Right cardiac atrium (tissue), 5 donors: ENCODE results near the gene RHBG. TPM values are rescaled to one million over a fixed set of nuclear protein-coding genes. Genes with fewer than 3 reads are reported as not detected.

ENCODE experiments used
- ATAC-seq, 2 donors: fragments of 200-7000 bp; cut with Tn5 transposase; one replicate each; pipeline versions ENCODE4 v1.8.0 to v1.9.1; 2020; ENCODE audit warnings: moderate library complexity in 2 of 2, mild to moderate bottlenecking in 1 of 2
- DNase-seq, 3 donors: peaks; one replicate each; pipeline ENCODE4 v3.0.0-alpha.2; 2020
- H3K27ac ChIP-seq: one replicate; pipeline ENCODE4 v1.5.1; 2013; ENCODE audit warnings: mild to moderate bottlenecking, low read length, control low read depth, moderate library complexity
- H3K27me3 ChIP-seq: one replicate; pipeline ENCODE4 v1.6.1; 2013; ENCODE audit not compliant: control insufficient read depth, insufficient read depth
- H3K4me1 ChIP-seq: one replicate; pipeline ENCODE4 v1.6.1; 2013; ENCODE audit warnings: low read length; ENCODE audit not compliant: control insufficient read depth, insufficient read depth
- H3K4me3 ChIP-seq: one replicate; pipeline ENCODE4 v1.5.1; 2013; ENCODE audit warnings: low read length, control low read depth
- H3K9me3 ChIP-seq: one replicate; pipeline ENCODE4 v1.6.1; 2013; ENCODE audit warnings: low read length; ENCODE audit not compliant: control insufficient read depth
- WGBS: extraction: QIAGEN DNeasy Blood & Tissue Kit; methylation state at CpG from one replicate; pipeline ENCODE4 v1.1.7; 2013; 5-methylcytosine and 5-hydroxymethylcytosine counted together
- intact Hi-C, 4 donors: fragments of 100-400 bp; cut with DNase I; formaldehyde crosslinking; loops; one replicate each; pipeline versions ENCODE4 v1.11.0 to v1.14.0; 2022 to 2023
- polyA plus RNA-seq: library from polyadenylated mRNA; stranded (reverse); fragments of 200-250 nt; gene quantifications from one replicate; pipeline ENCODE4 v1.2.3, GENCODE V29; 2013
- total RNA-seq, 4 donors: library from RNA; stranded (reverse); fragmentation: NEBNext Ultra II Directional; extraction: Animal tissue kit (Norgen Biotek cat#: 25700); gene quantifications; one replicate each; pipeline ENCODE4 v1.2.1, GENCODE V29; 2021
- donor health status: healthy with polysubstance abuse.
- donor health status: DM: no; HTN: yes; CAD: no.
- donor health status: DM: no; HTN: no; CAD: no.
- donor health status: DM: no; HTN: yes; CAD: no; lungs with severe emphysema.
- donor health status: DM: yes; HTN: yes; CAD: no.

Gene RHBG
- total and polyA plus RNA-seq, 5 donors: 0.20 TPM; not detected in 4

DNA sequence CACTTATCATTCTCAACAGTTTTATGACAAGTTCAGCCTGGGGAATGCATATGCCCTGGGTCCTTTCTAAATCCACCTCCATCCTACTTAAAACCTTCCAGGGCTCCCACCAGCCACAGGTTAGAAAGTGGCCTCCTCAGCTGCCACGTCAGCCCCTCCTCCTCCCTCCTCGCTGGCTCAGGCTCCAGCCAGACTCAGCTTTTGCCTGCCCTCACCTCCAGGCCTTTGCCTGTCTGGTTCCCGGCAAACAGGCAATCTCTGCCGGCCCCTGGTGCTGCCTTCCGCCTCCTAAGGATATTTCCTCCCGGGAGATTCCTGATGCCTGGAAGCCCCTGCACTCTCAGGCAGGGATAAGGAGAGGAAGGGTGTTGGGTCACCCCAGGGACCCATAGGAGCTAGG lies 9.5 kb downstream of the RHBG start:
- intact Hi-C loops: no loop called here
- peaks cover 2% of the 10 kb centered on the region for H3K4me1 ChIP-seq
- H3K27me3 ChIP-seq: no peaks in the 10 kb centered on the region
- DNase-seq (peak in 1 of 3 donors; percentile 27), ATAC-seq (no peak)
- no peaks in the 10 kb centered on the region for H3K9me3 ChIP-seq
- no peak overlapping the region for H3K27ac ChIP-seq
- 48% methylated on average over 6 of the region's 6 CpGs for WGBS
- no peak overlapping the region for H3K4me3 ChIP-seq

DNA sequence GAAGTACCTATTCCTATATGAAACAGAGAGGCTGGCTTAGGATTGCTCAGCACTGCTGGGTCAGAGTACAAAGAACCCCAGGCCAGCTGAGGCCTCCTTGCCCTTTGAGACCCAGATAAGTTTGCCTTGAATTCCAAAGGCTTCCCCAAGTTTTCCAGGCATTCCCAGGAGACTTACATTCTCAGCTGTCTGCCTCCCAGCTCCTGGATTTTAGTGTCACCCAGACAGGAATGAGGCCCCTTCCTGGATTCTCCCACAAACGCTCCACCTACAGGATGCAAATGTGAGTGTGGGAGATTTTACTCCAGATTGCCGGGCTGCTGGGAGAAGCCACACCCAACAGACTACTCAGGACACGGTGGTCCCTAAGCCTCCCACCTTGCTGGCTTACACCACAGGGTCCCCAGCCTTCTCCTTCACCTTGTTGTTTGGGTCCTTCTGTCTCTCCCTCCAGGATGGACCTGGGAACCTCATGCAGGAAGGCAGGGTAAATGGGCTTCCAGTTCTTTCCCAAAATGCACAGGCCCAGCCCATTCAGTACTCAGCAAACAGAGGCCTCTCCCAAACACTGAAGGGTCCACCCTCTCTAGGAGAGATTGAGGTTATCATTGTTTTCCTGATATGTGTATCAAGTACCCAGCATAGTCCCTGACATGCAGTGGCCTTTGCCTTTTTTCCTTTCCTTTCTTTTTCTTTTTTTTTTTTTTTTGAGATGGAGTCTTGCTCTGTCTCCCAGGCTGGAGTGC lies 10.6 kb downstream of the RHBG start:
- H3K9me3 ChIP-seq: no peaks in the 10 kb centered on the region
- intact Hi-C loops: loop anchor here in 2 of 4 donors (10.0 kb wide), 3 partner anchors 225 to 275 kb away; partner anchors contain the start of genes GPATCH4 (in 1 of the 2) and HAPLN2 (in 1 of the 2)
- no peak overlapping the region for H3K27ac ChIP-seq
- 49% methylated on average over 3 of the region's 3 CpGs for WGBS
- no peak overlapping the region for H3K4me3 ChIP-seq
- DNase-seq (peak in 1 of 3 donors; percentile 1), ATAC-seq (no peak)
- H3K27me3 ChIP-seq: no peaks in the 10 kb centered on the region
- H3K4me1 ChIP-seq: no peaks in the 10 kb centered on the region

DNA sequence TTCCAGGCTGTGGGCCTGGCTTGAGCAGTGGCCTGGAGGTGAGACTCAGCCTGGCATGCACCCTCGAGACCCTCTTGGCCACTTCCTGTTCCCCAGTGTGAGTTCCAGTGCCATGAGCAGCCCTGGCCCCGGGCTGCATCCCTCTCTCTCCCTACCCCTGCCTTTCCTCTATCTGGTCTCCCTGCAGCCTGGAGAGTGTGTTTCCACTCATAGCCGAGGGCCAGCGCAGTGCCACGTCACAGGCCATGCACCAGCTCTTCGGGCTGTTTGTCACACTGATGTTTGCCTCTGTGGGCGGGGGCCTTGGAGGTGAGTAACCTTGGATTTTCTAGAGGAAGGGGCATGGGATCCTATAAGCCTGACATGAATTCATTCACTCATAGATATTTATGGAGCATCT lies 13.6 kb downstream of the RHBG start:
- H3K4me3 ChIP-seq: no peak overlapping the region
- H3K27ac ChIP-seq: no peak overlapping the region
- ATAC-seq: no peak
- intact Hi-C loops: loop anchor here in 2 of 4 donors (10.0 kb wide), 3 partner anchors 222 to 272 kb away; partner anchors contain the start of genes GPATCH4 (in 1 of the 2) and HAPLN2 (in 1 of the 2)
- no peaks in the 10 kb centered on the region for H3K4me1 ChIP-seq
- DNase-seq: no peak
- no peaks in the 10 kb centered on the region for H3K27me3 ChIP-seq
- 59% methylated on average over 7 of the region's 7 CpGs for WGBS
- no peaks in the 10 kb centered on the region for H3K9me3 ChIP-seq

DNA sequence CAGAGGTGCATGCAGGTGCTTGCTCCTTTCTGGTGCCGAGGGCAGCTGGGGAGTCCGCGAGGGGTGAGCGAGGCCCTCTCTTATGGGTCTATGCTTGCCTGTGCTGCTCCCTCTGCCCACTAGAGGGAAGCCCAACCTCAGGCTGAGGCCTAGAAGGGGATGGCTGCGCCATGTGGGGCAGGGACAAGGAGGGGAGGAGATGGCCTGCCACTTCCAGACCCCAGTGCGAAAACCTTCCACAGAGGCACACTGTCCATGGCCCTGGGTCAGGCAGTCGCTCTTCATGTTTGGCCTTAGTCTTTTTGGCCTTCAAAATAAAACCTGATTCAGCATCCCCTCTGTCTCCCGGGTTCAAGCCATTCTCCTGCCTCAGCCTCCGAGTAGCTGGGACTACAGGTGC lies 14.0 kb downstream of the RHBG start:
- Histone ChIP-seq H3K4me1 (no peaks in the 10 kb centered on the region), H3K27me3 (no peaks in the 10 kb centered on the region), H3K9me3 (no peaks in the 10 kb centered on the region), H3K4me3 (no peak overlapping the region), H3K27ac (no peak overlapping the region)
- intact Hi-C loops: loop anchor here in 2 of 4 donors (10.0 kb wide), 3 partner anchors 222 to 272 kb away; partner anchors contain the start of genes GPATCH4 (in 1 of the 2) and HAPLN2 (in 1 of the 2)
- DNase-seq (peak; percentile 58 to 79 (median 77)), ATAC-seq (peak; percentile 79 to 86)
- 51% methylated on average over 9 of the region's 9 CpGs for WGBS

GRCh38 chr1:156384007-156384406 lies 15.0 kb downstream of the RHBG start:
- Histone ChIP-seq H3K27me3 (no peaks in the 10 kb centered on the region), H3K4me1 (no peaks in the 10 kb centered on the region), H3K4me3 (no peak overlapping the region), H3K27ac (no peak overlapping the region), H3K9me3 (no peaks in the 10 kb centered on the region)
- ATAC-seq (no peak), DNase-seq (no peak)
- 61% methylated on average over 3 of the region's 3 CpGs for WGBS
- intact Hi-C loops: loop anchor here in 2 of 4 donors (2.0 to 10.0 kb wide), 4 partner anchors 61 to 271 kb away; partner anchors contain the start of genes GPATCH4 (in 1 of the 2) and HAPLN2 (in 1 of the 2)

GRCh38 chr1:156384658-156385057 lies 15.6 kb downstream of the RHBG start:
- DNase-seq: no peak
- Histone ChIP-seq H3K4me1 (no peaks in the 10 kb centered on the region), H3K27me3 (no peaks in the 10 kb centered on the region), H3K9me3 (no peaks in the 10 kb centered on the region), H3K4me3 (no peak overlapping the region), H3K27ac (no peak overlapping the region)
- no peak for ATAC-seq
- WGBS: 91% methylated on average over 5 of the region's 5 CpGs
- intact Hi-C loops: loop anchor here in 3 of 4 donors (1.0 to 10.0 kb wide), 7 partner anchors 58 to 270 kb away; partner anchors contain the start of genes GPATCH4 (in 1 of the 3) and HAPLN2 (in 1 of the 3)

GRCh38 chr1:156385534-156386031 lies 16.6 kb downstream of the RHBG start:
- WGBS: 13% methylated on average over 9 of the region's 9 CpGs
- ATAC-seq (peak; percentile 24 to 42), DNase-seq (peak in 2 of 3 donors; percentile 45 to 73)
- intact Hi-C loops: loop anchor here (1.0 to 10.0 kb wide), 7 partner anchors 57 to 269 kb away; partner anchors contain the start of genes GPATCH4 (in 1 of the 4) and HAPLN2 (in 1 of the 4)
- H3K4me1 ChIP-seq: no peaks in the 10 kb centered on the region
- no peaks in the 10 kb centered on the region for H3K27me3 ChIP-seq
- H3K4me3 ChIP-seq: no peak overlapping the region
- no peaks in the 10 kb centered on the region for H3K9me3 ChIP-seq
- H3K27ac ChIP-seq: no peak overlapping the region

- intact Hi-C loops: loop anchor here (2.0 to 10.0 kb wide), 6 partner anchors 56 to 268 kb away; partner anchors contain the start of genes GPATCH4 (in 1 of the 4) and HAPLN2 (in 1 of the 4)
- Histone ChIP-seq H3K4me1 (no peaks in the 10 kb centered on the region), H3K27ac (no peak overlapping the region), H3K27me3 (no peaks in the 10 kb centered on the region), H3K9me3 (no peaks in the 10 kb centered on the region), H3K4me3 (no peak overlapping the region)
- 88% methylated on average over 6 of the region's 6 CpGs for WGBS
- ATAC-seq: no peak
- no peak for DNase-seq
These were observed 17.3 kb downstream of the RHBG start for GRCh38 chr1:156386134-156386901.

DNA sequence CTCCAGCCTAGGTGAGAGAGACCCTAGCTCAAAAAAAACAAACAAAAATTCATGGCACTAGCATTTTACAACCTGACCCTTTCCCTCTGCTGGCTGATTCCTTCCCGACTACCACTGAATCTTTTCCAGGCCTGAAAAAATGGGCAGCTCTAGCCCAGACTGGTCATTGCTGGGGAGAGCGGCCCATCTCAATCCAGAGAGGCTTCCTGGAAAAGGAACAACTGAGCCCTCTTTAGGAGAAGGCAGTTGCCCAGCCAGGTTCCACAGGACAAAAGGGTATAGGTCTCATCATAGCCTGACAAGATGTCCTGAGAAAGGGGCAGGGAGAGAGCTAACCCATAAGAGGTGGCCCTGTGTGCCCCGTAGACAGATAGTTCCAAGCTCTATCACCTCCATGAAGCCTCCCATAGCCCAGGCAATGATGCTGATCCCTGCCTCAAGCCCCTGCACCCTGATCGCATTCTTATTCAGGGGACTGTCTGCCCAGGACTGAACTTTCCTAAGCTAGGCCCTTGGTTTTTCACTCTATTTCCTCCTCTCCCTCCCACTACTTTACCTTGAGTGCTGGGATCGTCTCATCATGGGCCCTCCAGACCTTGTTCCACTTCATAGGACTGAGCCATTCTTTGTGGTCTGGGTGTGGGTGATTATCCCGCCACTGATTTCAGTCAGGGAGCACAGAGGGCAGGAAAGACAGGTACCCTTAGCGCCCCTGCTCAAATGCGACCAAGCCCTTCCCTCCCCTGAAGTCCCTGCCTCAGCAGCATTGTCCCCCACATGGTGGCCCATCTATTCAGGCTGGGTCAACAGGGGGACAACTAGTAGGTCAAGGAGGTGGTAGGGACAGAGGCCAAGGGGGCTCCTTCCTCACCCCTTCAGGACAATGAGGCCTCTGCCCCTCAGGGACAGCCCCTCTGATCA lies 18.2 kb downstream of the RHBG start:
- WGBS: 95% methylated on average over 8 of the region's 8 CpGs
- ATAC-seq (no peak), DNase-seq (no peak)
- no peak overlapping the region for H3K4me3 ChIP-seq
- H3K4me1 ChIP-seq: no peaks in the 10 kb centered on the region
- H3K27ac ChIP-seq: no peak overlapping the region
- H3K9me3 ChIP-seq: no peaks in the 10 kb centered on the region
- intact Hi-C loops: loop anchor here (2.0 to 10.0 kb wide), 6 partner anchors 55 to 268 kb away; partner anchors contain the start of genes GPATCH4 (in 1 of the 4) and HAPLN2 (in 1 of the 4)
- H3K27me3 ChIP-seq: no peaks in the 10 kb centered on the region

GRCh38 chr1:156387870-156388173 lies 18.8 kb downstream of the RHBG start:
- Histone ChIP-seq H3K9me3 (no peaks in the 10 kb centered on the region), H3K4me3 (peak overlapping the region; percentile 47), H3K27me3 (no peaks in the 10 kb centered on the region), H3K4me1 (no peaks in the 10 kb centered on the region), H3K27ac (no peak overlapping the region)
- ATAC-seq: no peak
- DNase-seq: no peak
- intact Hi-C loops: loop anchor here (2.0 to 10.0 kb wide), 6 partner anchors 54 to 267 kb away; partner anchors contain the start of genes GPATCH4 (in 1 of the 4) and HAPLN2 (in 1 of the 4)
- WGBS: 32% methylated on average over 15 of the region's 15 CpGs
